ENCODE measurements around the gene IQSEC2. TPM values are rescaled to one million over a fixed set of nuclear protein-coding genes. Genes with fewer than 3 reads are reported as not detected.

Gene IQSEC2
- total and polyA plus RNA-seq, 9 of the 15 experiments (the other 6 are each of a cell fraction or from before 2014, with no cell fraction given), result 2.7 to 41.8 (median 20.1) TPM

DNA sequence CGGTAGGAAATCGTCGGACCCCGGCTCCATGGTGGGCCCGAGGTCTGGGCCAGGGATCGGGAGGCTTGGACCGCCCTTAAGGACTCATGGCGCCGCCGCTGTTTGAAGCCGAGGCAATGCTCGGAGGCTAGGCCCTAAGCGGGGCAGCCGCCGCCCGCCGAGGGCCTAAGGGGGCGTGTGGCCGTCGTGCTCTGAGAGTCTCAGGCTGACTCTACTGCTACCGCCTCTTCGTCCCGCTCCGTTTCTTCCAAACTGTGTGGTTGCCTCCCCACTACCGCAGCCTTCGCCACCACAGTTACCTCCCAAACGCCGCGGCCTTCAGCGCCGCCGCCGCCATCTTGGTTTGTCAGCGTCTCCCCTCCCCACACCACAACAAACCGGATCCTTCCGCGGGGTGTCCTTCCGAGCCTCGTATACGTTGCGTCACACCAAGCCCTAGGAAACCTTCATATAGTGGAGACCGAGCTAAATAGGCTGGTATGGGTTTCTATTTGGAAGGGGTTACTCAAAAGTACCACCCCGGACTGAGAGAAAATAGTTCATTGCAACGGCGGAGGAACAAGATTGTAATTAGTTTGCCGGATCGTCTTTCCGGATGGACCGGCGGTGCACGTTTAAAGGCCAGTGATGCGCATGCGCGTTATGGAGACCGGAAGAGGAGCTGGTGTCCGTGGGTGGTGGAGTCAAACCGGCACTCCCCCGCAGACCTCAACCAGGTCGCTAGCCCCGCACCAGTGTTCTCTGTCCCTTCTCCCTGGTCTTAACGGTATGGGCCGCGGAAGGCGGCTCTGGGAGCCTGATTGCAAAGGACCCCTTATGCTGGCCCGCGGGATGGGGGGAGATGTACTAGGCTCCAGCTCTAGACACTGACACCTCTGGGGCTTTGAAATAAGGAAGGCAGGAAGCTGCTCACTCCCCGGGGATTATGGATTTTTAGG is 56.3 kb downstream of the IQSEC2 start, which contains the start of gene KDM5C (continued):
- TF ChIP-seq, protein P1, sequence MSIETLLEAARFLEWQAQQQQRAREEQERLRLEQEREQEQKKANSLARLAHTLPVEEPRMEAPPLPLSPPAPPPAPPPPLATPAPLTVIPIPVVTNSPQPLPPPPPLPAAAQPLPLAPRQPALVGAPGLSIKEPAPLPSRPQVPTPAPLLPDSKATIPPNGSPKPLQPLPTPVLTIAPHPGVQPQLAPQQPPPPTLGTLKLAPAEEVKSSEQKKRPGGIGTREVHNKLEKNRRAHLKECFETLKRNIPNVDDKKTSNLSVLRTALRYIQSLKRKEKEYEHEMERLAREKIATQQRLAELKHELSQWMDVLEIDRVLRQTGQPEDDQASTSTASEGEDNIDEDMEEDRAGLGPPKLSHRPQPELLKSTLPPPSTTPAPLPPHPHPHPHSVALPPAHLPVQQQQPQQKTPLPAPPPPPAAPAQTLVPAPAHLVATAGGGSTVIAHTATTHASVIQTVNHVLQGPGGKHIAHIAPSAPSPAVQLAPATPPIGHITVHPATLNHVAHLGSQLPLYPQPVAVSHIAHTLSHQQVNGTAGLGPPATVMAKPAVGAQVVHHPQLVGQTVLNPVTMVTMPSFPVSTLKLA (conservative IDR thresholded peaks at IDR 0.05), result peak; percentile 92 to 96
- TF ChIP-seq FOXK2 (conservative IDR thresholded peaks at IDR 0.05 in 1 of 2, IDR thresholded peaks at IDR 0.05 in 1 of 2; ENCODE audit: low read depth in 2 of 2), result peak; percentile 89 to 94
- TF ChIP-seq NCOA6 (IDR thresholded peaks at IDR 0.05), result peak; percentile 28; the same call in 1 of the 2 replicates
- TF ChIP-seq, protein P2, sequence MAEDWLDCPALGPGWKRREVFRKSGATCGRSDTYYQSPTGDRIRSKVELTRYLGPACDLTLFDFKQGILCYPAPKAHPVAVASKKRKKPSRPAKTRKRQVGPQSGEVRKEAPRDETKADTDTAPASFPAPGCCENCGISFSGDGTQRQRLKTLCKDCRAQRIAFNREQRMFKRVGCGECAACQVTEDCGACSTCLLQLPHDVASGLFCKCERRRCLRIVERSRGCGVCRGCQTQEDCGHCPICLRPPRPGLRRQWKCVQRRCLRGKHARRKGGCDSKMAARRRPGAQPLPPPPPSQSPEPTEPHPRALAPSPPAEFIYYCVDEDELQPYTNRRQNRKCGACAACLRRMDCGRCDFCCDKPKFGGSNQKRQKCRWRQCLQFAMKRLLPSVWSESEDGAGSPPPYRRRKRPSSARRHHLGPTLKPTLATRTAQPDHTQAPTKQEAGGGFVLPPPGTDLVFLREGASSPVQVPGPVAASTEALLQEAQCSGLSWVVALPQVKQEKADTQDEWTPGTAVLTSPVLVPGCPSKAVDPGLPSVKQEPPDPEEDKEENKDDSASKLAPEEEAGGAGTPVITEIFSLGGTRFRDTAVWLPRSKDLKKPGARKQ (CRISPR knock-in tag; IDR thresholded peaks at IDR 0.05), result no peak
- no peak for TF ChIP-seq ZNF77 (CRISPR knock-in tag; IDR thresholded peaks at IDR 0.05)
- TF ChIP-seq, protein P3, sequence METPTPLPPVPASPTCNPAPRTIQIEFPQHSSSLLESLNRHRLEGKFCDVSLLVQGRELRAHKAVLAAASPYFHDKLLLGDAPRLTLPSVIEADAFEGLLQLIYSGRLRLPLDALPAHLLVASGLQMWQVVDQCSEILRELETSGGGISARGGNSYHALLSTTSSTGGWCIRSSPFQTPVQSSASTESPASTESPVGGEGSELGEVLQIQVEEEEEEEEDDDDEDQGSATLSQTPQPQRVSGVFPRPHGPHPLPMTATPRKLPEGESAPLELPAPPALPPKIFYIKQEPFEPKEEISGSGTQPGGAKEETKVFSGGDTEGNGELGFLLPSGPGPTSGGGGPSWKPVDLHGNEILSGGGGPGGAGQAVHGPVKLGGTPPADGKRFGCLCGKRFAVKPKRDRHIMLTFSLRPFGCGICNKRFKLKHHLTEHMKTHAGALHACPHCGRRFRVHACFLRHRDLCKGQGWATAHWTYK (CRISPR knock-in tag; IDR thresholded peaks at IDR 0.05), result 0 out of 2 replicates have a peak, but pooled peaks have one; percentile 22
- TF ChIP-seq, protein P4, sequence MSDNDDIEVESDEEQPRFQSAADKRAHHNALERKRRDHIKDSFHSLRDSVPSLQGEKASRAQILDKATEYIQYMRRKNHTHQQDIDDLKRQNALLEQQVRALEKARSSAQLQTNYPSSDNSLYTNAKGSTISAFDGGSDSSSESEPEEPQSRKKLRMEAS (CRISPR knock-in tag; IDR thresholded peaks at IDR 0.05), result no peak; the same call in 1 of the 2 replicates
- TF ChIP-seq, protein P5, sequence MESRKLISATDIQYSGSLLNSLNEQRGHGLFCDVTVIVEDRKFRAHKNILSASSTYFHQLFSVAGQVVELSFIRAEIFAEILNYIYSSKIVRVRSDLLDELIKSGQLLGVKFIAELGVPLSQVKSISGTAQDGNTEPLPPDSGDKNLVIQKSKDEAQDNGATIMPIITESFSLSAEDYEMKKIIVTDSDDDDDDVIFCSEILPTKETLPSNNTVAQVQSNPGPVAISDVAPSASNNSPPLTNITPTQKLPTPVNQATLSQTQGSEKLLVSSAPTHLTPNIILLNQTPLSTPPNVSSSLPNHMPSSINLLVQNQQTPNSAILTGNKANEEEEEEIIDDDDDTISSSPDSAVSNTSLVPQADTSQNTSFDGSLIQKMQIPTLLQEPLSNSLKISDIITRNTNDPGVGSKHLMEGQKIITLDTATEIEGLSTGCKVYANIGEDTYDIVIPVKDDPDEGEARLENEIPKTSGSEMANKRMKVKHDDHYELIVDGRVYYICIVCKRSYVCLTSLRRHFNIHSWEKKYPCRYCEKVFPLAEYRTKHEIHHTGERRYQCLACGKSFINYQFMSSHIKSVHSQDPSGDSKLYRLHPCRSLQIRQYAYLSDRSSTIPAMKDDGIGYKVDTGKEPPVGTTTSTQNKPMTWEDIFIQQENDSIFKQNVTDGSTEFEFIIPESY (CRISPR knock-in tag; IDR thresholded peaks at IDR 0.05), result no peak
- TF ChIP-seq CHD1 (IDR thresholded peaks at IDR 0.05; ENCODE audit: low read length), result peak; percentile 85
- TF ChIP-seq ARID1B (IDR thresholded peaks at IDR 0.05), result peak; percentile 48; the same call in 1 of the 2 replicates
- 0 out of 2 replicates have a peak, but pooled peaks have one; percentile 20 for TF ChIP-seq KAT8 (IDR thresholded peaks at IDR 0.05; ENCODE audit: low read depth)
- peak; percentile 67 for TF ChIP-seq POLR2H (tag; IDR thresholded peaks at IDR 0.05; ENCODE audit: low read depth)
- TF ChIP-seq, protein P6, sequence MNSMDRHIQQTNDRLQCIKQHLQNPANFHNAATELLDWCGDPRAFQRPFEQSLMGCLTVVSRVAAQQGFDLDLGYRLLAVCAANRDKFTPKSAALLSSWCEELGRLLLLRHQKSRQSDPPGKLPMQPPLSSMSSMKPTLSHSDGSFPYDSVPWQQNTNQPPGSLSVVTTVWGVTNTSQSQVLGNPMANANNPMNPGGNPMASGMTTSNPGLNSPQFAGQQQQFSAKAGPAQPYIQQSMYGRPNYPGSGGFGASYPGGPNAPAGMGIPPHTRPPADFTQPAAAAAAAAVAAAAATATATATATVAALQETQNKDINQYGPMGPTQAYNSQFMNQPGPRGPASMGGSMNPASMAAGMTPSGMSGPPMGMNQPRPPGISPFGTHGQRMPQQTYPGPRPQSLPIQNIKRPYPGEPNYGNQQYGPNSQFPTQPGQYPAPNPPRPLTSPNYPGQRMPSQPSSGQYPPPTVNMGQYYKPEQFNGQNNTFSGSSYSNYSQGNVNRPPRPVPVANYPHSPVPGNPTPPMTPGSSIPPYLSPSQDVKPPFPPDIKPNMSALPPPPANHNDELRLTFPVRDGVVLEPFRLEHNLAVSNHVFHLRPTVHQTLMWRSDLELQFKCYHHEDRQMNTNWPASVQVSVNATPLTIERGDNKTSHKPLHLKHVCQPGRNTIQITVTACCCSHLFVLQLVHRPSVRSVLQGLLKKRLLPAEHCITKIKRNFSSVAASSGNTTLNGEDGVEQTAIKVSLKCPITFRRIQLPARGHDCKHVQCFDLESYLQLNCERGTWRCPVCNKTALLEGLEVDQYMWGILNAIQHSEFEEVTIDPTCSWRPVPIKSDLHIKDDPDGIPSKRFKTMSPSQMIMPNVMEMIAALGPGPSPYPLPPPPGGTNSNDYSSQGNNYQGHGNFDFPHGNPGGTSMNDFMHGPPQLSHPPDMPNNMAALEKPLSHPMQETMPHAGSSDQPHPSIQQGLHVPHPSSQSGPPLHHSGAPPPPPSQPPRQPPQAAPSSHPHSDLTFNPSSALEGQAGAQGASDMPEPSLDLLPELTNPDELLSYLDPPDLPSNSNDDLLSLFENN (IDR thresholded peaks at IDR 0.05; ENCODE audit: low read depth in 2 of 2, low read length in 2 of 2), result peak in 1 of 2 experiments; percentile 9; a peak in 1 of 4 replicates

Data from K562 (cell line).